Measurements from ENCODE around the gene EHD1.

Gene EHD1

GRCh38 chr11:64842851-64843685 is 35.4 kb downstream of the EHD1 start:
- DNase-seq (ENCODE audit: low spot score), result no peak

GRCh38 chr11:64842366-64842759 is 36.1 kb downstream of the EHD1 start:
- DNase-seq (ENCODE audit: low spot score), result no peak

- DNase-seq (ENCODE audit: low spot score), result no peak
Observed at GRCh38 chr11:64841592-64842365, 36.6 kb downstream of the EHD1 start.

GRCh38 chr11:64839887-64840782 is 38.3 kb downstream of the EHD1 start:
- no peak for DNase-seq (ENCODE audit: low spot score)

GRCh38 chr11:64839335-64839734 is 39.1 kb downstream of the EHD1 start:
- no peak for DNase-seq (ENCODE audit: low spot score)

GRCh38 chr11:64838600-64839334 is 39.7 kb downstream of the EHD1 start:
- DNase-seq (ENCODE audit: low spot score), result no peak

- DNase-seq (ENCODE audit: low spot score), result no peak
Observed at GRCh38 chr11:64837887-64838351, 40.5 kb downstream of the EHD1 start.

GRCh38 chr11:64836448-64837072 is 41.9 kb downstream of the EHD1 start:
- no peak for DNase-seq (ENCODE audit: low spot score)

- DNase-seq (ENCODE audit: low spot score), result no peak
Observed at GRCh38 chr11:64835616-64836447, 42.6 kb downstream of the EHD1 start.

GRCh38 chr11:64834723-64835615 is 43.5 kb downstream of the EHD1 start:
- peak; percentile 67 for DNase-seq (ENCODE audit: low spot score)

GRCh38 chr11:64834031-64834722 is 44.2 kb downstream of the EHD1 start:
- DNase-seq (ENCODE audit: low spot score), result no peak

GRCh38 chr11:64833509-64833908 is 44.9 kb downstream of the EHD1 start:
- DNase-seq (ENCODE audit: low spot score), result no peak

GRCh38 chr11:64833198-64833502 is 45.3 kb downstream of the EHD1 start:
- DNase-seq (ENCODE audit: low spot score), result no peak

- DNase-seq (ENCODE audit: low spot score), result no peak
Observed at GRCh38 chr11:64832467-64833197, 45.8 kb downstream of the EHD1 start.

- no peak for DNase-seq (ENCODE audit: low spot score)
Observed at GRCh38 chr11:64831411-64831891, 47.0 kb downstream of the EHD1 start.

GRCh38 chr11:64829536-64830251 is 48.7 kb downstream of the EHD1 start:
- DNase-seq (ENCODE audit: low spot score), result no peak

- no peak for DNase-seq (ENCODE audit: low spot score)
Observed at GRCh38 chr11:64827451-64827839, 51.0 kb downstream of the EHD1 start.

Data from AG20443 (cell line).